Right atrium auricular region (tissue), 2 donors: Measurements from ENCODE around the gene EPHA3. TPM values are rescaled to one million over a fixed set of nuclear protein-coding genes. Genes with fewer than 3 reads are reported as not detected.

Experiments
- DNase-seq: peaks from one replicate; pipeline ENCODE4 v3.0.0-alpha.2; 2019; ENCODE audit warnings: low spot score
- H3K27ac ChIP-seq, 2 donors: fragments of 200-600 bp; sonication (generic); 1 replicate in 1 of 2; 2 replicates in 1 of 2; pipeline ENCODE4 v1.5.1; 2016 to 2019
- H3K27me3 ChIP-seq, 2 donors: fragments of 200-600 bp; sonication (generic); one replicate each; pipeline versions ENCODE4 v1.5.1 to v1.6.0; 2017 to 2019
- H3K36me3 ChIP-seq: fragments of 200-600 bp; sonication (generic); one replicate; pipeline ENCODE4 v1.5.1; 2016
- H3K4me1 ChIP-seq, 2 donors: fragments of 200-600 bp; sonication (generic); one replicate each; pipeline versions ENCODE4 v1.5.1 to v1.6.0; 2017 to 2019
- H3K4me3 ChIP-seq, 2 donors: fragments of 200-600 bp; sonication (generic); 1 replicate in 1 of 2; 2 replicates in 1 of 2; pipeline ENCODE4 v1.5.1; 2017 to 2019; ENCODE audit warnings: mild to moderate bottlenecking in 1 of 2, moderate library complexity in 1 of 2
- H3K9me3 ChIP-seq, 2 donors: fragments of 200-600 bp; sonication (generic); one replicate each; pipeline ENCODE4 v1.5.1; 2019
- CTCF ChIP-seq, 2 donors: fragments of 200-600 bp; sonication (generic); IDR thresholded peaks; one replicate each; pipeline ENCODE4 v1.5.1; 2019; ENCODE audit warnings: antibody characterized with exemption in 2 of 2
- total RNA-seq, 2 donors: library from RNA; depleted of rRNA; stranded (reverse); fragments of >200 nt; gene quantifications; one replicate each; pipeline ENCODE4 v1.1.0, GENCODE V29; 2016

Gene EPHA3
- total RNA-seq, 2 donors from 2014 or later, result 5.3 to 5.4 TPM

- no peaks in the 10 kb centered on the region for H3K36me3 ChIP-seq
- H3K4me1 ChIP-seq, result no peaks in the 10 kb centered on the region
- no peak overlapping the region for H3K27ac ChIP-seq
- DNase-seq, result no peak
- no peak for TF ChIP-seq CTCF (IDR thresholded peaks at IDR 0.05)
- no peak overlapping the region for H3K4me3 ChIP-seq
- H3K9me3 ChIP-seq, result no peaks in the 10 kb centered on the region
- no peaks in the 10 kb centered on the region for H3K27me3 ChIP-seq
Measured at GRCh38 chr3:89246326-89246725, 138.9 kb downstream of the EPHA3 start.

GRCh38 chr3:89250742-89251141 lies 143.3 kb downstream of the EPHA3 start:
- Histone ChIP-seq H3K4me3 (no peak overlapping the region), H3K9me3 (no peaks in the 10 kb centered on the region), H3K4me1 (no peaks in the 10 kb centered on the region), H3K27ac (no peak overlapping the region), H3K27me3 (no peaks in the 10 kb centered on the region), H3K36me3 (no peaks in the 10 kb centered on the region)
- no peak for TF ChIP-seq CTCF (IDR thresholded peaks at IDR 0.05)
- DNase-seq, result no peak

DNA sequence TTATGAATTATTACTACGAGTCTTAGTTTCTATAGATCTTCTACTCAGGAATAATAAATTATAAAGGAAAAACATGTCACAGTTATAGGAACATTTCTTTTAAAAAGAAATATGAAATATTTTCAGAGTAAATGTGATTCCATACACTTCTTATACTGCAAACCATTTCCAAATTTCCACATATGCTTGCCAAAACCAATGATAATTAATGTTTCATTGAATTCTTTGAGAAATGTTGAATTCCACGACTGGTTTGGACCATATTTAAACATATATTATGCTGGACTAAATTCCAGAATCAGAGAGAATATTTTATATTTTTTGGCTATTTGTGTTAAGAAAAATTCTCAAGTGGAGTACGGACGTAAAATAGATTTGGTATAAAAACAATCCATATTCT lies 144.6 kb downstream of the EPHA3 start:
- Histone ChIP-seq H3K27me3 (no peaks in the 10 kb centered on the region), H3K4me1 (no peaks in the 10 kb centered on the region), H3K27ac (no peak overlapping the region), H3K36me3 (no peaks in the 10 kb centered on the region), H3K4me3 (no peak overlapping the region), H3K9me3 (no peaks in the 10 kb centered on the region)
- TF ChIP-seq CTCF (IDR thresholded peaks at IDR 0.05), result no peak
- no peak for DNase-seq

GRCh38 chr3:89252860-89253259 lies 145.4 kb downstream of the EPHA3 start:
- DNase-seq, result no peak
- H3K27ac ChIP-seq, result no peak overlapping the region
- TF ChIP-seq CTCF (IDR thresholded peaks at IDR 0.05), result no peak
- no peaks in the 10 kb centered on the region for H3K9me3 ChIP-seq
- no peaks in the 10 kb centered on the region for H3K27me3 ChIP-seq
- no peak overlapping the region for H3K4me3 ChIP-seq
- no peaks in the 10 kb centered on the region for H3K36me3 ChIP-seq
- no peaks in the 10 kb centered on the region for H3K4me1 ChIP-seq

DNA sequence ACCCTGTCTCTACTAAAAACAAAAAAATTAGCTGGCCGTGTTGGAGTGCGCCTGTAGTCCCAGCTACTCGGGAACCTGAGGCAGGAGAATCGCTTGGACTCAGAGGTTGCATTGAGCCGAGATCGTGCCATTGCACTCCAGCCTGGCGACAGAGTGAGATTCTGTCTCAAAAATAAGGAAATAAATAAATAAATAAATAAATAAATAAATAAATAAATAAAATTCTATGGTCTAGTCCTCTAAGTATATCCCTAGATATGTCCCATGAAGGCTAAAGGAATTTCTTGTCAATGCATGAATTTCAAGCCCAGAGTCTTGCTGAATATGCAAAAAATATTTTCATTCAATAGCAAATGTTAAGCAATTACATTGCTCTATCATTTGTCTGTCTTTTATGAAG lies 149.0 kb downstream of the EPHA3 start:
- no peaks in the 10 kb centered on the region for H3K36me3 ChIP-seq
- H3K27ac ChIP-seq, result no peak overlapping the region
- no peak for DNase-seq
- H3K27me3 ChIP-seq, result no peaks in the 10 kb centered on the region
- no peak for TF ChIP-seq CTCF (IDR thresholded peaks at IDR 0.05)
- no peaks in the 10 kb centered on the region for H3K4me1 ChIP-seq
- H3K9me3 ChIP-seq, result no peaks in the 10 kb centered on the region
- H3K4me3 ChIP-seq, result no peak overlapping the region

DNA sequence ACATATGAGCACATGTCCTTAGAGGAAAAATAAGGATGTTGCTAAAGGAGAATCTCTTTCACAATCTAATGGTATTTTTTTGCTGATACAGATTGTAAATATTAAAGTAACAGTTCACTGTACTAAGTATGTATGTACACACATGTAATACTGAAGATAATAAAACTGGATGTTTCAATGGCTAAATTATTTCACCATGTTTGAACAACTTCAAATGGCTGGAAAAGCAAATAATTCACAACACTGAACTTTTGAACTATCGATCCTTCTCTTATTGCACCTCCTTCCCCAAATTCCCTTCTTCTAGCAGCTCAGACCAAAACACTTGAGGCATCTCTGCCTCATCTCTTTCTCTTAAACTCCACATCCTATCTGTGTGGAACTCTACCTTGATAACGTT lies 149.5 kb downstream of the EPHA3 start:
- no peak overlapping the region for H3K27ac ChIP-seq
- no peaks in the 10 kb centered on the region for H3K4me1 ChIP-seq
- no peak overlapping the region for H3K4me3 ChIP-seq
- no peaks in the 10 kb centered on the region for H3K36me3 ChIP-seq
- TF ChIP-seq CTCF (IDR thresholded peaks at IDR 0.05), result no peak
- no peak for DNase-seq
- no peaks in the 10 kb centered on the region for H3K27me3 ChIP-seq
- no peaks in the 10 kb centered on the region for H3K9me3 ChIP-seq
